Natural killer cell (primary cell): Measurements from ENCODE around the gene TYSND1. TPM values are rescaled to one million over a fixed set of nuclear protein-coding genes. Genes with fewer than 3 reads are reported as not detected.

ENCODE experiments used
- ATAC-seq, 3 donors: fragments of 150-1000 bp in 2 of 3; fragments of 200-7000 bp in 1 of 3; cut with Tn5 transposase; 1 replicate in 1 of 3; 2 replicates in 2 of 3; pipeline ENCODE4 v1.10.0; 2021; ENCODE audit warnings: mild to moderate bottlenecking in 2 of 3, moderate library complexity in 2 of 3
- DNase-seq, 2 donors: peaks; one replicate each; pipeline versions ENCODE4 v3.0.0 to v3.0.0-alpha.2; 2013 to 2021; ENCODE audit warnings: mixed read lengths in 1 of 2
- H3K27ac ChIP-seq: one replicate; pipeline ENCODE4 v1.5.1; 2013; ENCODE audit warnings: mild to moderate bottlenecking, low read length
- H3K27me3 ChIP-seq: one replicate; pipeline ENCODE4 v1.6.1; 2013; ENCODE audit warnings: low read length; ENCODE audit not compliant: control insufficient read depth, insufficient read depth
- H3K36me3 ChIP-seq: one replicate; pipeline ENCODE4 v1.6.1; 2013; ENCODE audit warnings: low read length; ENCODE audit not compliant: control insufficient read depth, insufficient read depth
- H3K4me1 ChIP-seq: one replicate; pipeline ENCODE4 v1.6.1; 2013; ENCODE audit warnings: low read length; ENCODE audit not compliant: control insufficient read depth, insufficient read depth
- H3K4me3 ChIP-seq: one replicate; pipeline ENCODE4 v1.5.1; 2013; ENCODE audit warnings: low read length
- H3K9me3 ChIP-seq: one replicate; pipeline ENCODE4 v1.6.1; 2013; ENCODE audit warnings: low read length; ENCODE audit not compliant: control insufficient read depth, insufficient read depth
- H3K27ac Mint-ChIP-seq, 2 donors: one replicate each; pipeline ENCODE4 v1.8.0; 2022; ENCODE audit warnings: mild to moderate bottlenecking in 2 of 2, mixed read lengths in 2 of 2, moderate library complexity in 1 of 2
- H3K27me3 Mint-ChIP-seq, 2 donors: one replicate each; pipeline ENCODE4 v1.8.0; 2022; ENCODE audit warnings: low read depth in 2 of 2, mixed read lengths in 2 of 2
- H3K36me3 Mint-ChIP-seq: one replicate; pipeline ENCODE4 v1.8.0; 2022; ENCODE audit warnings: mixed read lengths
- H3K4me1 Mint-ChIP-seq, 2 donors: one replicate each; pipeline ENCODE4 v1.8.0; 2022; ENCODE audit warnings: mixed read lengths in 2 of 2
- H3K4me3 Mint-ChIP-seq: one replicate; pipeline ENCODE4 v1.8.0; 2022; ENCODE audit warnings: mild to moderate bottlenecking, moderate library complexity, mixed read lengths
- H3K9me3 Mint-ChIP-seq, 2 donors: one replicate each; pipeline ENCODE4 v1.8.0; 2022; ENCODE audit warnings: mixed read lengths in 2 of 2
- CTCF ChIP-seq: fragments of 200-600 bp; IDR thresholded peaks from one replicate; pipeline ENCODE4 v1.8.0; 2022; ENCODE audit warnings: antibody characterized with exemption
- WGBS: methylation state at CpG from one replicate; pipeline ENCODE4 v1.1.7; 2013; ENCODE audit warnings: missing lambda C conversion rate; ENCODE audit not compliant: insufficient coverage; 5-methylcytosine and 5-hydroxymethylcytosine counted together
- intact Hi-C: fragments of 100-400 bp; cut with micrococcal nuclease; formaldehyde crosslinking; loops from one replicate; pipeline ENCODE4 v1.14.2; 2022
- total RNA-seq, 4 donors: library from RNA; stranded (reverse); fragments of 120-200 nt in 1 of 4; gene quantifications; one replicate each; pipeline versions ENCODE4 v1.2.3 to v1.2.4, GENCODE V29; 2013 to 2022

Gene TYSND1
- total RNA-seq, 3 donors from 2014 or later (not counting 1 experiment from before 2014, with no cell fraction given), result 12.0 to 17.9 (median 12.4) TPM

- no peak overlapping the region for H3K4me3 Mint-ChIP-seq
- intact Hi-C loops, result no loop called here
- H3K27me3 Mint-ChIP-seq, result no peaks in the 10 kb centered on the region
- H3K36me3 Mint-ChIP-seq, result no peaks in the 10 kb centered on the region
- no peak for TF ChIP-seq CTCF
- H3K4me3 ChIP-seq, result no peak overlapping the region
- peaks cover 2 to 7% of the 10 kb centered on the region in 2 donors for H3K4me1 Mint-ChIP-seq
- no peak for ATAC-seq
- H3K9me3 ChIP-seq, result no peaks in the 10 kb centered on the region
- H3K36me3 ChIP-seq, result no peaks in the 10 kb centered on the region
- H3K9me3 Mint-ChIP-seq, result no peaks in the 10 kb centered on the region
- no peaks in the 10 kb centered on the region for H3K27me3 ChIP-seq
- H3K4me1 ChIP-seq, result peaks cover 6% of the 10 kb centered on the region
- H3K27ac Mint-ChIP-seq, result no peak overlapping the region
- no peak overlapping the region for H3K27ac ChIP-seq
- no peak for DNase-seq
These were observed 45.4 kb upstream of the TYSND1 start for GRCh38 chr10:70191972-70192305.

- 93% methylated on average over 3 of the region's 4 CpGs for WGBS
- TF ChIP-seq CTCF, result no peak
- Histone ChIP-seq H3K4me1 (no peaks in the 10 kb centered on the region), H3K4me3 (no peak overlapping the region), H3K9me3 (no peaks in the 10 kb centered on the region), H3K36me3 (no peaks in the 10 kb centered on the region), H3K27ac (no peak overlapping the region), H3K27me3 (no peaks in the 10 kb centered on the region)
- no peaks in the 10 kb centered on the region for H3K9me3 Mint-ChIP-seq
- H3K36me3 Mint-ChIP-seq, result no peaks in the 10 kb centered on the region
- no peak for ATAC-seq
- intact Hi-C loops, result no loop called here
- peaks cover 0 to 6% of the 10 kb centered on the region in 2 donors for H3K4me1 Mint-ChIP-seq
- DNase-seq, result no peak
- H3K27ac Mint-ChIP-seq, result no peak overlapping the region
- H3K4me3 Mint-ChIP-seq, result no peak overlapping the region
- no peaks in the 10 kb centered on the region for H3K27me3 Mint-ChIP-seq
These were observed 44.9 kb upstream of the TYSND1 start for GRCh38 chr10:70191161-70191971.

GRCh38 chr10:70190581-70190980, 44.1 kb upstream of the TYSND1 start:
- peaks cover 0 to 6% of the 10 kb centered on the region in 2 donors for H3K4me1 Mint-ChIP-seq
- WGBS, result 88% methylated on average over 5 of the region's 5 CpGs

More at GRCh38 chr10:70190581-70190980, 44.1 kb upstream of the TYSND1 start:
- H3K27ac Mint-ChIP-seq, result no peak overlapping the region
- no peaks in the 10 kb centered on the region for H3K9me3 Mint-ChIP-seq
- no peak for TF ChIP-seq CTCF
- H3K36me3 ChIP-seq, result no peaks in the 10 kb centered on the region
- H3K27me3 Mint-ChIP-seq, result no peaks in the 10 kb centered on the region
- H3K27ac ChIP-seq, result no peak overlapping the region
- no peak overlapping the region for H3K4me3 ChIP-seq
- no peaks in the 10 kb centered on the region for H3K36me3 Mint-ChIP-seq
- no peaks in the 10 kb centered on the region for H3K9me3 ChIP-seq
- intact Hi-C loops, result no loop called here
- no peak overlapping the region for H3K4me3 Mint-ChIP-seq
- H3K4me1 ChIP-seq, result no peaks in the 10 kb centered on the region
- no peaks in the 10 kb centered on the region for H3K27me3 ChIP-seq
- ATAC-seq (no peak), DNase-seq (no peak)
